HG03558 (cell line): Measurements from ENCODE around the gene OLIG2.

Experiments
- ATAC-seq: cut with Tn5 transposase; IDR thresholded peaks from one replicate; pipeline ENCODE4 v1.9.1; 2021; ENCODE audit warnings: moderate number of reproducible peaks; ENCODE audit not compliant: unreplicated experiment; ENCODE audit errors: extremely low read depth

The OLIG2 gene

DNA sequence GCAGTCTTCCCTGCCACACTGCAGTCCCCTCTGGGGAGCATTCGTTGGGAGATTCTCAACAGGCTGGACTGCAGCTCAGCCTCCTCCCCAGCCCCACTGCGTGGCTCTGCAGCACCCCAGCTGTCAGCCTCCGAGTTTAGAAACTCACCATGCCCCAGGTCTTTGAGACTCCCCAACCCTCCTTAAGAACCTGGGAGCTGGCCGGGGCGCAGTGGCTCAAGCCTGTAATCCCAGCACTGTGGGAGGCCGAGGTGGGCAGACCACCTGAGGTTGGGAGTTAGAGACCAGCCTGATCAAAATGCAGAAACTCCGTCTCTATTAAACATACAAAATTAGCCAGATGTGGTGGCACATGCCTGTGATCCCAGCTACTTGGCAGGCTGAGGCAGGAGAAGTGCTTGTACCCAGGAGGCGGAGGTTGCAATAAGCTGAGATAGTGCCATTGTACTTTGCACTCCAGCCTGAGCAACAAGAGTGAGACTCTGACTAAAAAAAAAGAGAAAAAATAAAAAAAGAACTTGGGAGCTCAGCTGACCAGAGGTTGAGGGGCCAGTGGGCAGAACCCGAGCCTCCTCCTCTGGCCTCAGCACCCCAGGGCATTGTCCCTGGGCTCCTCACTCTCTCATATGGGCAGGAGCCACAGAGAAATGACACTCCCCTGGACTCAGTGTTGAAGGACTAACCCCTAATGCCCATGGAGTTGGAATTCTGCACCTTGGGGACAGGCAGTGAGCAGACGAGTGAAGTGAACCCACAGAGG is 5.6 kb downstream of the OLIG2 start:
- no peak for ATAC-seq

DNA sequence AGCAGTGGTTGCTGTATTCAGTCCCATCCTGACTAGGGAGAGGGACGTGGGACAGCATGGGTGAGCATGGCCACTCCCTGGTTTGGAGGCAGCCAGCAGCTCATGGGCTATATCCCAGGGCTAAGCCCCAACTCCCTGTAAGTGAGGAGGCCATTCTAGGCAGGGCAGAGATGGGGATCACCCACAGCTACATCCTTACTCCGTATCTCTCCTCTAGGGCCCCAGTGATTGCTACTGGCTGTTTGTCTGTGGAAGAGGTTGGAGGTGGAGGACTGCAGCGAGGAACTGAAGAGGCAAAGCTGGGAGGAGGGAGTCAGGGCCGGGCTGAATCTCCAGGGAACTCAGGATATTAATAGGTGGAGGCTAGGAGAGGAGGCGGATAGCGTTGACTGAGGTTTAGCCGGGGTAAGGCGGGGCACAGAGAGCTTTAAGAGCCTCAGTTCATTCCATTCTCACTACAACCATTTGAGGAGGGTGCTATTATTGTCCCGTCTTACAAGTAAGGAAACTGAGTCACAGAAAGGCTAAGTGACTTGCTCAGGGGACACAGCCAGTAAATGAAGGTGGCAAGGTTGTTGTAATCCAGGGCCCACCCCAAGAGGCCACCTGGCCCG is 6.8 kb downstream of the OLIG2 start:
- ATAC-seq: no peak

DNA sequence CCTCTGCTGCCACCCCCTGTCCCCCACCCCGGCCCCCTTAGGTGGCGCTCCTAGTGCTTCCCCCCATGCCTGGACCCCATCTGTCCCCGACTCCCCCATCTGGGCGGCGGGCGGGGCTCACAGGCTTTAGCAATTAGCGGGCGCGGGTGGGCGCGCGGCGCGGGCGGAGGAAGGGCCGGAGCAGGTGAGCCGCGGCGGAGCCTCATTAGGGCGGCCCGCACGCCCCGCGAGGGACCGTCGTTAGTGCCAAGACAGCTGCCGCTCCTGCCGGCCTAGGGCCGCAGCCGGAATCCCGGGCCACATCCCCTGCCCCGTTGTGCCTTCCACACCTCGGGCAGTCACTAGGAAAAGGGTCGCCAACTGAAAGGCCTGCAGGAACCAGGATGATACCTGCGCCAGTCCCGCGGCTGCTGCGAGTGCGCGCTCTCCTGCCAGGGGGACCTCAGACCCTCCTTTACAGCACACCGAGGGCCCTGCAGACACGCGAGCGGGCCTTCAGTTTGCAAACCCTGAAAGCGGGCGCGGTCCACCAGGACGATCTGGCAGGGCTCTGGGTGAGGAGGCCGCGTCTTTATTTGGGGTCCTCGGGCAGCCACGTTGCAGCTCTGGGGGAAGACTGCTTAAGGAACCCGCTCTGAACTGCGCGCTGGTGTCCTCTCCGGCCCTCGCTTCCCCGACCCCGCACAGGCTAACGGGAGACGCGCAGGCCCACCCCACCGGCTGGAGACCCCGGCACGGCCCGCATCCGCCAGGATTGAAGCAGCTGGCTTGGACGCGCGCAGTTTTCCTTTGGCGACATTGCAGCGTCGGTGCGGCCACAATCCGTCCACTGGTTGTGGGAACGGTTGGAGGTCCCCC is 7.6 kb downstream of the OLIG2 start:
- ATAC-seq: no peak

DNA sequence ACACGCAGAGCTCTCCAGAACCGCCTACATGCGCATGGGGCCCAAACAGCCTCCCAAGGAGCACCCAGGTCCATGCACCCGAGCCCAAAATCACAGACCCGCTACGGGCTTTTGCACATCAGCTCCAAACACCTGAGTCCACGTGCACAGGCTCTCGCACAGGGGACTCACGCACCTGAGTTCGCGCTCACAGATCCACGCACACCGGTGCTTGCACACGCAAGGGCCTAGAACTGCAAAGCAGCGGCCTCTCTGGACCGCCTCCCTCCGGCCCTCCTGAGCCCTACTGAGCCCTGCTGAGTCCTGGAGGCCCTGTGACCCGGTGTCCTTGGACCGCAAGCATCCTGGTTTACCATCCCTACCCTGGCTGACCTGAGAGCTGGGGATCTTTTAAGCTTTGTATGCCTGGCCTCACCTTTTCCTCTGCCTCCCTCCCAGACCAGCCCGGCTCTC is 8.3 kb downstream of the OLIG2 start:
- ATAC-seq: no peak

DNA sequence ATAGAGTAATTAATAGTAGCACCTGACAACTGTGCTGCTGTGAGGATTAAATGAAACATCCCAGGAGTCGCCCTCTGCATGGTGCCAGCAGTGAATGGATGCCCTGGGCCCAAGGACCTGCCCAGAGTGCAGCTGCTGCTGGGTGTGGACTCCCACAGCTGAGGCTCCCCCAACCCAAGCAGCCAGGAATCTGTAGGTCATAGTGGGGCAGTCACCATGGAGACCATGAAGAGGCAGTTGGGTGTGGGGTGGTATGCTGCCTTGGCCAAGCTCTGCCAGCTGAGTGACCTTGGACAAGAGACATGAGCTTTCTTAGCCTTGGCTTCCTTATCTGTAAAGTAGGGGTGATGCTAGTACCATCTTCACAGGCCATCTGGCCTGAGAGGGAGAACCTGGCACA is 9.4 kb downstream of the OLIG2 start:
- ATAC-seq: no peak

DNA sequence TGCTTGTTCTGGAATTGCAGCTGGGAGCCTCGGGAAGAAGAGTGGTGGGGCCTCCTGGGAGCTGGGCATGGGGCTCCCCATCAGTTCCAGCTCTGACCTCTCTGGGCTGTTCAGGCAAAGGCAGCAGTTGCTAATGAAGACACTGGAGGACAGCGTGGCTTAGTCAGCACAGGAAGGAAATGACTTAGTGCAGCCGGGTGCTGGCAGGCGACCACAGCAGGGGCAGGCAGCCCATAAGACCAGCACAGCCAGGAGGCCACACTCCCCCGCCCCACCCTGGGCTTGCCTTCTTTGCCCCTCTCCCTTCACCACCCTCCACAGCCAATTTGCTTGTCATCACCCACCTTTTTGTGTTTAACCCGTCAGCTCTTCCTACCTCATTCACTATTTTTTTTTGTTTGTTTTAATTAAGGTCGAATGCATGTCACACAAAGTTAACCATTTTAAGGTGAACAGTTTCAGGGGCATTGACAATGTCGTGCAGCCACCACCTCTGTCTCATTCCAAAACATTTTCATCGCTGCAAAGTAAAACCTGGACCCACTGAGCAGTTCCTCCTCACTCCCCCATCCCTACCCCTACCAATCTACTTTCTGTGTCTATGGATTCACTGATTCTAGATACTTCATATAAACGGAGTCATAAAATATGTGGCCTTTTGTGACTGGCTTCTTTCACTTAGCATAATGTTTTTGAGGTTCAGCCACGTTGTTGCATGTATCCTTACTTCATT is 10.9 kb downstream of the OLIG2 start:
- ATAC-seq: no peak

DNA sequence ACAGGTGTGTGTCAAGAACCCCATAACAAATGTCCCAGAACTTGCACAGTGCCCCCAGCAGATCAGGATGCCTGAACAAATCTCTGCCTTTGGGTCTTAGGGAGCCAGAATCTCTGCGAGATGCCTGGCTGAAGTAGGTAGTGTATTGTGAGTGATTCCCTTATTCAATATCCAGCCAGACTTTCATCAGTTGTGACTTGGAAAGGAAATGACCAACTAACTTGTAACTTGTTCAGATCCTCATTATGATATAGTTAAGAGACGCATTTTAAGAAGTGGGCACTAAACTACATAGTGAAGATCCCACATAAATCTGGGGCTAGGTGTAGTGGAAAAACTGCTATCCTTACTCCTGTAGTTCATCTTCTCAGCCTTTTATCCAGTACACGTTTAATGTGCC is 11.8 kb downstream of the OLIG2 start:
- no peak for ATAC-seq

DNA sequence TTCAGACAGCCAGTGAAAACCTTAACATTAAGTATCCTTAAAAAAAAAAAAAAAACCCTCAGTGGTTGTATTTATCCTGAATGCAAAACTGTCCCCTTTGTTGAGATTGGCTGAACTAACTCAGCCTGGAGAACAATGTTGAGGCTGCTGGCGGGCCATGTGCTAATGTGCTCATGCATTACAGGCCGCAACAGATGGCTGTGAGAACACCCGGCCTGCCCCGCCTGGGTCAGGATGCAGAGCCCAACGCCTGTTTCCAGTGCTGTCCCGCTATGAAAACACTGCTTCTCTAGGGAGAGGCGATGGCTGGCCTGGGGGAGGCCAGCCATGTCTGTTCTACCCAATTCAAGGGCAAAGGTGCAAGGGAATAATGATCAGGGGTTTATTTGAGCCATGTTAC is 13.8 kb downstream of the OLIG2 start:
- no peak for ATAC-seq

DNA sequence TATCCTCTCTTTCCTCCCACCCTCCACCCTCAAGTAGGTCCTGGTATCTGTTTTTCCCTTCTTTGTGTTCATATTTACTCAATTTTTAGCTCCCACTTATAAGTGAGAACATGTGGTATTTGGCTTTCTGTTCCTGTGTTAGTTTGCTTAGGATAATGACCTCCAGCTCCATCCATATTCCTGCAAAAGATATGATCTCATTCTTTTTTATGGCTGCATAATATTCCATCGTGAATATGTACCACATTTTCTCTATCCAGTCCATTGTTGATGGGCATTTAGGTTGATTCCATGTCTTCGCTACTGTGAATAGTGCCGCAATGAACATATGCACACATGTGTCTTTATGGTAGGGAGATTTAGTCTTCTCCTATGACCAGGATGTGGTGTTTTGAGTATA is 14.5 kb downstream of the OLIG2 start:
- no peak for ATAC-seq

DNA sequence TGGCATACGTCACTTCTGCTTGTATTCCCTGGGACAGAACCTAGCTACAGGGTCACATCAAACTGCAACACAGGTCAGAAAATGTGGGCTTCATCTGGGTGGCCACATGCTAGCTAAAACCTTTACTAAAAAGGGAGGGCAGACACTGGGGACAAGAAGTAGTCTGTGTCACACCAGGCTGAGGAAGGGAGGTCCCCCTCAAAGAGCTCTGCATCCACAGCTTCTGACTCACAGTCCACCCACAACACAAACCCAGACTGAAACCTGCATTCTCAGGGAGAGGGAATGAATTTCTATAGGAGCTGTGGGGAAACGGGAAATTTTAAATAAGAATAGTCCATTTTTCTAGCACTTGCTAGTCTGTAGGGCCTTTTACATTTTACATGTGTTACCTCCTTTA is 16.2 kb downstream of the OLIG2 start:
- ATAC-seq: no peak

DNA sequence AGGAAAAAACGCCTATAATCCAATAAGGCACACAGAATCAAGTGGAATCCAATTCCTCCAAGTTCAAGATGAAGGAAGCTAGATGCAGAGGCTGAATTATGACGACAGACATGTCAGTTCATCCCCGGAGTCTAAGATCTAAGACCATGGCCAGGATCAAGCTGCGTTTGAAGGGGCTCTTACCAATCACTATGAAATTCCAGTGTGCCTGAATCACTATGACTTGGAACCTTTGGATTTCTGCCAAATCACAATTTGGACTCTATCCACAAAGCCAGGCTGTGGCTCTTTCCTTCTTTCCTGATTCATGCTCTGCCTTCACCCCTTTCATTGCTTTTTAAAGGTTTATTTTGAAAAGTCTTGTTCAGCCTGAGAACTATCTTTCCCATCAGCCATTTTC is 17.1 kb downstream of the OLIG2 start:
- ATAC-seq: no peak

DNA sequence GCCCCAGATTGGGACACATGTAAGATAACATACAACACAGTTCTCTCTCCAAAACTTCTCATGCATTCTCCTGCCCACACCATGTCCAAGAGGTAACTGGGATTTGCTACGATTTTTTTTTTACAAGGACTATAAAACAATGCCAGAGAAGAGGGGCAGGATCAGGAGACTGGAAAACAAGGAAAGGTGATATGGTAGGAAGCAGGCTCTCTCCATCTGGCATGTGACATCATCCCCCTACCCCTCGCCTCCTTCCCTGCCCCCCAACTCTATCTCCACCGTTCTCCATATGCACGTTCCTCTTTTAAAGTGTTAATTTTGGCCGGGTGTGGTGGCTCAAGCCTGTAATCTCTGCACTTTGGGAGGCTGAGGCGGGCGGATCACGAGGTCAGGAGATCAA is 20.7 kb downstream of the OLIG2 start:
- ATAC-seq: no peak

DNA sequence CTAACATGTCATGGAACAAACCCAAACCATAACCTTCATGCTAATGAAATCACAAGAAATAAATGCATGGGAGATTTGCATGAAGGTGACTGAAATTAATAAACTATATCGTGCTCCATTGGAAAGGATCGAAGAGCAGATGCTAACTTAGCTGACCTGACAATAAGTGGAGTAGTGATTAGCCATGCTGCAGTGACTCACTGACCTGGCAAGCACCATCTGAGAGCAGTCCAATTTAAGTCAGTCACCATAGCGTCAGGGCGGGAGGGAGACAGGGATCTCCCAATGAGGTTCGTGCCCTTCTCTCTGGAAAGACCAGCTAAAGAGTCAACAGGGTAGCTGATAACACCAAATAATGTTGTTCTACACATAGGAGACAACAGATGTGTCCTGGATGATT is 21.5 kb downstream of the OLIG2 start:
- no peak for ATAC-seq

DNA sequence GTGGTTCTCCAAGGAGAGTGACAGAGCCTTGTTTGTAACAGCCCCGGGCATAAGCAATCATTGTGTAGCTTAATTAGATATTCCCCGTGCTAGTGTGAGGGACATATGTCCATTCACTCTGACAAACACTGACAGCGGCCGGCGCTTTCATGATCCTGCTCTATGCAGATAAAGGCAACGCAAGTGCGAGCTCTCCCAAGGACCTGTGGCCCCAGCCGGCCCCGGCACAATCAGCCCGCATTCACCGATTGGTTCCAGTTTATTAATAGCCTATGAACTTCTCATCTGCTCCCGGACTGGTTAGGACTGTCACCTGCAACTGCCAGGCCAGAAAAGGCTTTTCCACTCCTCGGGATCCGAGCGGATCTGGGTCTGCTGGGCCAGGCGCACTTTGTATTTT is 26.2 kb downstream of the OLIG2 start:
- no peak for ATAC-seq

DNA sequence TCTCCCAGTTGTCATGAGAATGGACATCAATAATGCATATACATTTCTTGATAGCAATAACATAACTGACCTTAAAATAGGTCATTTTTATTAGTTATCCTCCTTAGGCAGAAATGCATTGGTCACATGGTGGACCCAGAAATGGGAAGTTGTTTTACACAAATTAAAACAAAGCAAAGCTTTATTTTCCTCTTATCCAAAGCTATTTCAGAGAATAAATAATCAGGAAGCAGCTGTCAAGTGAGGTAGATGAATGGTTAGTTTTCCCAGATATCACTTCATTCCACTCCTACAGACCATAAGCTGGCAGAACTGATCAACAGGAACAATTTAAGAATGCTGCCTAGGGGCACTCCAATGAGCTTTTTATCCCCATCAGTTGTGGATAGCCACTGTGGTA is 28.2 kb downstream of the OLIG2 start:
- ATAC-seq: no peak

DNA sequence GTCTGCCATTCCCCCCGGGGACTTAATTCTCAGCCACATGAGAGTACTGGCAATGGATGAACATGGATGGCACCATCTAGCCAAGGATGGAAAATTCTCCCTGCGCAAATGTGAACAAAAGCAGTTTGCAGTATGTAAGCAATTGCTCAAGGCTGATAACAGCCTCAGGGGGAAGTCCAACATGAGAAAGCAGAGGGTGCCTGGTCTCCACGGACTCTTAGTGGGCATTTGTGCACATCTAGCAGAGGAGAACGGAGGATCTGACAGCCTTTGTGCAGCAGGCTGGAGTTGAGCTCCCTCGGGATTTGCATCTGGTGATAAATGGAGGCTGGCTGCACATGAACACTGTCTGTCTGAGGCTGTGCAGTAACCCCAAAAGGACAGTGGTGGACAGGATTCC is 30.3 kb downstream of the OLIG2 start:
- no peak for ATAC-seq

DNA sequence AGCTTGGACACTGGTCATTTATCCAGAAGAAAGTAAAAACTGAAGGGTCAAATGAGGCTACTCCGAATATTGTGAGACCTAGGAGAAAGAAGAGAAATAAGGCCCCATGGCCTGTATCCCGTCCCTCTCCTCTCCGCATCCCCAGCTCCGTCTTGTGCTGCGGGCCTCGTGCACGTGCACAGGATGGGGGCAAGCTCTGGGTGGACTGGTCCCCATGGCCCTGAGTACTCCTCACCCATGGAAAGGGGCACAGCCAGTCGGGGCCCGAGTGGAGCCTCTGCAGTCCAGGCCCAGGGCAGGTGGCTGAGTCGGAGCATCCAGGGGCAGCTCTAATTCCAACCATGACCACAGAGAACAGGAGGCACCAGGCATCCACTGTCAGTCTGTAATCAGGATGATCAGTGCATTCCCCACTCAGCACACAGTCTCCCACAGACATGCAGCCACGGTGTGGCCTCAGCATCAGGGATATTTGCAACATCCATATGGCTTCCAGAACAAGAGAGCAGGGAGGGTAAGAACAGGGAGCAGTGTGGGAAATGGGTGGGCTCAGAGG is 31.7 kb downstream of the OLIG2 start:
- no peak for ATAC-seq

DNA sequence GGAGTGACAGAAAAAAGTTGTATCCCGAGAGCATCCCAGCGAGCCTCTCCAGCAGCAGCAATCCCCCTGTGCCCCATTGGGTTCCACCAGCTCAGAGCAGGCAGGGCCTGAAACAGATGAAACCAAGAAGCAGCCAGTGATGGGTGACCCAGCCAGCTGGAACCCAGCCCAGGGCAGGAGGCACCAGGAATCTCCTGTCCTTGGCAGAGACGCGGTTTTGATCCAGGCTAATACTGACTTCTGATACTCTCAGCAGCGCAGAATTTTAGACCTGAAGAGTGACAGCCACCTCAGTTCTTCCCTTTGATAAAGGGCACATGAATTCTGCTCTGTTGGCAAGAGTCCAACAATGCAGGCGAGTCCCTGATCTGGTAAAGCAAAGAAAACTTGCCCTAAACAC is 32.8 kb downstream of the OLIG2 start:
- ATAC-seq: no peak

DNA sequence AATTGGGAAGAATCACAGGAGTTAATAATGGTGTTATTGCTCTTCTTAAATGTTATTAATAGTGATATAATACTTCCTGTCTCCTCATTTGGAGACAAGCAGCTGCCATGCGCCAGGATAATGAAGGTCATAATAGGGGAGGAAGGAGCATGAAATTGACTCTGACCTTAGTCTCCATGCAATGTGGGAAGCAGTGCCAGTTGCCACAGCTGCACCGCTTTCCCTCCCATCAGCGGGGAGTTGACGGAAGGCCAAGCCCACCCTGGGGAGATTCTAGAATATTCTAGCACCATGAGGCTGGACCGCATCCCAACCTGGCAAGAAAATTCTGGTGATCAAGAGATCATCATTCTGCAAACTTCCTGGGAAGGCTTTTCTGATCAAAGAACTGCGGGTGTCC is 33.2 kb downstream of the OLIG2 start:
- ATAC-seq: no peak

DNA sequence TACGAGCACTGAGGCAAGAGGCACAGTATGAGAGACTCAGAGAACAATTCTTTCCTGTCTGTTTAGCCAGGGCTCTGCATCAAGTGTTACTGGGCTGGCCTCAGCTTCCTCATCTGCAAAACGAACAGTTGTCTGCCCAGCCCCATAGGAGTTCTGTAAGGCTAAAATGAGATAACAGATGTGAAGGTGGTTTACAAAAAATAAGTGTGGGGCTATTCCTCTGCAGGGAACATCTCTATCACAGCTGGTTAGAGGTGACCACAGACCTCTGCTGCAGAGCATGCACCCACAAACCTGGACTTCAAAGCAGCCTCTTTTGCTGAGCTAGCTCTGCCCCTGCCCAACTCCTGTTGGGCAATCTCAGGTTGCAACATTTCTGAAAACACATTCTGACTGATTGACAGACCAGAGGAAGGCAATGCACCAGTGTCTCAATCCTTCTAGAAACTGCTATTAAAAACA is 33.7 kb downstream of the OLIG2 start:
- no peak for ATAC-seq
